SU-DHL-6 (cell line): ENCODE measurements around the gene S100B.

ENCODE experiments used
- EZH2phosphoT487 ChIP-seq: fragments of 200-600 bp; sonication (generic), shearing (Covaris generic); conservative IDR thresholded peaks from 2 replicates; pipeline ENCODE4 v1.6.1; 2018; ENCODE audit warnings: mild to moderate bottlenecking, antibody characterized with exemption, low read length, moderate library complexity, mixed read lengths
- TF ChIP-seq, protein P1 (sequence below): fragments of 200-600 bp; sonication (generic); IDR thresholded peaks from one replicate; pipeline ENCODE4 v1.5.1; 2017; ENCODE audit warnings: antibody characterized with exemption, mild to moderate bottlenecking, low read length, moderate library complexity; ENCODE audit not compliant: insufficient read depth, poor library complexity, severe bottlenecking

DNA sequence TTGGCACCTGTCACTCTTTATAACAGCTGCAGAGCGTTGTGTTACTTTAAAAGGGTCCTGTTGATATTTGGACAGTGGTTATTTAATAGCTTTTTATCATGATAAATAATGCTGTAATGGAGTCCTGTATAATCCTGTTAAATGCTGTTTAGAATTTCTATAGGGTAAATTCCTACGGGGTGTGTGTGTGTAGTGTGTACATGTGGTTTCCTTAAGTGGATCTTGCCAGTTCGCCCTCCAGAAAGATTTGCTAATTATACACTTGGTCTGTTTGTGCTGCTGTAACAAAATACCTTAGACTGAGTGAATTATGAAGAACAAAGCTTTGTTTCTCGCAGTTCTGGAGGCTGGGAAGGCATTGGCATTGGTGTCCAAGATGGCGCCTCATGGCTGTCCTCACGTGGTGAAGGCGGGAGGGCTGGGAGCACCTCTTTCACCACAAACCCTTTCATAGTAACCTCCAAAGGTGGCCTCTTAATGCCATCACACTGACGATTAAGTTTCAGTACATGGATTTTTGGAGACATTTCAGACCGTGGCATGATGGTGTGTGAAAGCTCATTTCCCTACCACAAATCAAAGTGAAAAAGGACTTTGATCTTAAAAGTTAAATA, 41.8 kb upstream of the S100B start:
- TF ChIP-seq, protein P1, sequence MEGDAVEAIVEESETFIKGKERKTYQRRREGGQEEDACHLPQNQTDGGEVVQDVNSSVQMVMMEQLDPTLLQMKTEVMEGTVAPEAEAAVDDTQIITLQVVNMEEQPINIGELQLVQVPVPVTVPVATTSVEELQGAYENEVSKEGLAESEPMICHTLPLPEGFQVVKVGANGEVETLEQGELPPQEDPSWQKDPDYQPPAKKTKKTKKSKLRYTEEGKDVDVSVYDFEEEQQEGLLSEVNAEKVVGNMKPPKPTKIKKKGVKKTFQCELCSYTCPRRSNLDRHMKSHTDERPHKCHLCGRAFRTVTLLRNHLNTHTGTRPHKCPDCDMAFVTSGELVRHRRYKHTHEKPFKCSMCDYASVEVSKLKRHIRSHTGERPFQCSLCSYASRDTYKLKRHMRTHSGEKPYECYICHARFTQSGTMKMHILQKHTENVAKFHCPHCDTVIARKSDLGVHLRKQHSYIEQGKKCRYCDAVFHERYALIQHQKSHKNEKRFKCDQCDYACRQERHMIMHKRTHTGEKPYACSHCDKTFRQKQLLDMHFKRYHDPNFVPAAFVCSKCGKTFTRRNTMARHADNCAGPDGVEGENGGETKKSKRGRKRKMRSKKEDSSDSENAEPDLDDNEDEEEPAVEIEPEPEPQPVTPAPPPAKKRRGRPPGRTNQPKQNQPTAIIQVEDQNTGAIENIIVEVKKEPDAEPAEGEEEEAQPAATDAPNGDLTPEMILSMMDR: no peak
- no peak for TF ChIP-seq EZH2phosphoT487
